HepG2 (cell line): Measurements from ENCODE around the gene ABCC5. TPM values are rescaled to one million over a fixed set of nuclear protein-coding genes. Genes with fewer than 3 reads are reported as not detected.
A peak's percentile ranks its signal among the peaks of the same experiment; 100 is the strongest.

Experiments
- ASH2L ChIP-seq: fragments of 300-600, 200-600 bp; sonication (generic); IDR thresholded peaks from 2 replicates; pipeline ENCODE4 v1.7.0; 2017; ENCODE audit warnings: low read depth, mild to moderate bottlenecking, moderate library complexity, mixed read lengths, low read length; ENCODE audit not compliant: insufficient read length
- CREBL2 ChIP-seq: sonication (generic); formaldehyde crosslinking; IDR thresholded peaks from 2 replicates; pipeline ENCODE4 v1.8.1; 2023; ENCODE audit warnings: missing genetic modification reagents, mild to moderate bottlenecking, borderline replicate concordance
- CSRNP1 ChIP-seq: sonication (generic); formaldehyde crosslinking; IDR thresholded peaks from 2 replicates; pipeline ENCODE4 v1.8.1; 2023; ENCODE audit warnings: mild to moderate bottlenecking, missing genetic modification reagents
- EP300 ChIP-seq, 3 experiments: sonication (generic) in 1 of 3; formaldehyde crosslinking in 1 of 3; IDR thresholded peaks; 2 replicates each; pipeline versions ENCODE4 v1.5.1 to v1.6.1; 2011 to 2020; ENCODE audit warnings: low read depth in 2 of 3, low read length in 2 of 3, borderline replicate concordance in 1 of 3, improper control_type of control experiment in 1 of 3, mild to moderate bottlenecking in 1 of 3, missing genetic modification reagents in 1 of 3, moderate library complexity in 1 of 3
- FOSL1 ChIP-seq: sonication (generic); formaldehyde crosslinking; IDR thresholded peaks from 2 replicates; pipeline ENCODE4 v1.9.0; 2021; ENCODE audit warnings: missing genetic modification reagents, borderline replicate concordance
- KAT7 ChIP-seq: IDR thresholded peaks from 2 replicates; pipeline ENCODE4 v1.6.1; 2018; ENCODE audit warnings: borderline replicate concordance, missing compliant biosample characterization
- NFATC3 ChIP-seq: sonication (generic); formaldehyde crosslinking; IDR thresholded peaks from 2 replicates; pipeline ENCODE4 v1.5.1; 2020; ENCODE audit warnings: mild to moderate bottlenecking, missing genetic modification reagents
- NFKB2 ChIP-seq: sonication (generic); formaldehyde crosslinking; IDR thresholded peaks from 2 replicates; pipeline ENCODE4 v1.4.0; 2020; ENCODE audit warnings: missing genetic modification reagents, borderline replicate concordance
- PAWR ChIP-seq: sonication (generic); formaldehyde crosslinking; IDR thresholded peaks from 2 replicates; pipeline ENCODE4 v1.4.0; 2020; ENCODE audit warnings: missing genetic modification reagents, mild to moderate bottlenecking, borderline replicate concordance
- PHF20 ChIP-seq: sonication (generic); formaldehyde crosslinking; IDR thresholded peaks from 2 replicates; pipeline ENCODE4 v1.5.0; 2020; ENCODE audit warnings: mild to moderate bottlenecking, missing genetic modification reagents
- PHF5A ChIP-seq: IDR thresholded peaks from one replicate; pipeline ENCODE4 v1.6.1; 2018; ENCODE audit warnings: low read depth, missing genetic modification reagents; ENCODE audit not compliant: unreplicated experiment
- POLR2A ChIP-seq, 2 experiments: IDR thresholded peaks; 2 replicates each; pipeline ENCODE4 v1.6.1; 2011; ENCODE audit warnings: low read depth in 2 of 2, low read length in 2 of 2, mild to moderate bottlenecking in 1 of 2, moderate library complexity in 1 of 2; ENCODE audit not compliant: insufficient read depth in 1 of 2
- ZIK1 ChIP-seq: sonication (generic); formaldehyde crosslinking; IDR thresholded peaks from 2 replicates; pipeline ENCODE4 v1.5.0; 2020; ENCODE audit warnings: mild to moderate bottlenecking, low read depth, missing genetic modification reagents, borderline replicate concordance
- ZNF10 ChIP-seq: sonication (generic); formaldehyde crosslinking; IDR thresholded peaks from 2 replicates; pipeline ENCODE4 v1.4.0; 2020; ENCODE audit warnings: mild to moderate bottlenecking, low read depth, missing genetic modification reagents, borderline replicate concordance
- ZNF20 ChIP-seq: sonication (generic); formaldehyde crosslinking; IDR thresholded peaks from 2 replicates; pipeline ENCODE4 v1.4.0; 2020; ENCODE audit warnings: mild to moderate bottlenecking, moderate library complexity, missing genetic modification reagents
- ZNF562 ChIP-seq: sonication (generic); formaldehyde crosslinking; IDR thresholded peaks from 2 replicates; pipeline ENCODE4 v1.8.0; 2022; ENCODE audit warnings: missing genetic modification reagents, borderline replicate concordance
- polyA plus RNA-seq, 8 experiments: library from polyadenylated mRNA; depleted of rRNA in 3 of 8; stranded (reverse) in 7 of 8; unstranded in 1 of 8; fragments of >200 nt; fragmentation: Illumina TruSeq in 4 of 8; extraction: Trizol in 4 of 8; gene quantifications; 2 replicates each; pipeline versions ENCODE4 v1.2.1 to v1.2.3, GENCODE V29; 2011 to 2016; ENCODE audit warnings: low read depth in 4 of 8, missing spikeins in 1 of 8, mixed read lengths in 1 of 8; ENCODE audit not compliant: insufficient read depth in 1 of 8
- total RNA-seq, 5 experiments: library from RNA; depleted of rRNA; stranded (reverse); fragments of >200 nt; fragmentation: Illumina TruSeq; extraction: Trizol; gene quantifications; 2 replicates each; pipeline ENCODE4 v1.2.3, GENCODE V29; 2016; ENCODE audit warnings: low read depth in 1 of 5
- TF ChIP-seq, protein P1 (sequence below), 2 experiments: sonication (generic) in 1 of 2; formaldehyde crosslinking in 1 of 2; IDR thresholded peaks; 2 replicates each; pipeline versions ENCODE4 v1.4.0 to v1.6.1; 2016 to 2020; ENCODE audit warnings: borderline replicate concordance in 1 of 2, low read depth in 1 of 2, mild to moderate bottlenecking in 1 of 2, missing genetic modification reagents in 1 of 2
- TF ChIP-seq, protein P2 (sequence below): sonication (generic); formaldehyde crosslinking; IDR thresholded peaks from 2 replicates; pipeline ENCODE4 v1.5.1; 2020; ENCODE audit warnings: mild to moderate bottlenecking, missing genetic modification reagents, borderline replicate concordance
- TF ChIP-seq, protein P3 (sequence below): sonication (generic); formaldehyde crosslinking; IDR thresholded peaks from 2 replicates; pipeline ENCODE4 v1.5.1; 2020; ENCODE audit warnings: missing genetic modification reagents, mild to moderate bottlenecking, borderline replicate concordance

Gene ABCC5
- total and polyA plus RNA-seq, 2 of the 13 experiments (the other 11 are each of a cell fraction or from before 2014, with no cell fraction given): 12.5 to 12.7 TPM

GRCh38 chr3:184017672-184018423 lies at the start of gene ABCC5 (continued):
- no peak for TF ChIP-seq FOSL1 (CRISPR knock-in tag)
- TF ChIP-seq CSRNP1 (CRISPR knock-in tag): peak; percentile 34; the same call in 1 of the 2 replicates
- TF ChIP-seq ZNF562 (CRISPR knock-in tag): no peak
- 0 out of 2 replicates have a peak, but pooled peaks have one; percentile 46 for TF ChIP-seq ZIK1
- TF ChIP-seq PHF5A (CRISPR knock-in tag): no peak
- no peak for TF ChIP-seq EP300 (IDR thresholded peaks at IDR 0.05; ENCODE audit: low read depth in 2 of 2, low read length in 2 of 2)
- 0 out of 2 replicates have a peak, but pooled peaks have one; percentile 6 for TF ChIP-seq EP300 (CRISPR knock-in tag; IDR thresholded peaks at IDR 0.05; ENCODE audit: borderline replicate concordance)
- TF ChIP-seq ZNF10: no peak
- TF ChIP-seq, protein P1, sequence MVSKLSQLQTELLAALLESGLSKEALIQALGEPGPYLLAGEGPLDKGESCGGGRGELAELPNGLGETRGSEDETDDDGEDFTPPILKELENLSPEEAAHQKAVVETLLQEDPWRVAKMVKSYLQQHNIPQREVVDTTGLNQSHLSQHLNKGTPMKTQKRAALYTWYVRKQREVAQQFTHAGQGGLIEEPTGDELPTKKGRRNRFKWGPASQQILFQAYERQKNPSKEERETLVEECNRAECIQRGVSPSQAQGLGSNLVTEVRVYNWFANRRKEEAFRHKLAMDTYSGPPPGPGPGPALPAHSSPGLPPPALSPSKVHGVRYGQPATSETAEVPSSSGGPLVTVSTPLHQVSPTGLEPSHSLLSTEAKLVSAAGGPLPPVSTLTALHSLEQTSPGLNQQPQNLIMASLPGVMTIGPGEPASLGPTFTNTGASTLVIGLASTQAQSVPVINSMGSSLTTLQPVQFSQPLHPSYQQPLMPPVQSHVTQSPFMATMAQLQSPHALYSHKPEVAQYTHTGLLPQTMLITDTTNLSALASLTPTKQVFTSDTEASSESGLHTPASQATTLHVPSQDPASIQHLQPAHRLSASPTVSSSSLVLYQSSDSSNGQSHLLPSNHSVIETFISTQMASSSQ (IDR thresholded peaks at IDR 0.05; ENCODE audit: low read depth): no peak
- TF ChIP-seq, protein P1 (CRISPR knock-in tag; IDR thresholded peaks at IDR 0.05; ENCODE audit: borderline replicate concordance): peak; percentile 24; the same call in 1 of the 2 replicates
- TF ChIP-seq PAWR (CRISPR knock-in tag): no peak
- TF ChIP-seq CREBL2 (CRISPR knock-in tag): no peak
- peak; percentile 59 for TF ChIP-seq ASH2L
- TF ChIP-seq, protein P2, sequence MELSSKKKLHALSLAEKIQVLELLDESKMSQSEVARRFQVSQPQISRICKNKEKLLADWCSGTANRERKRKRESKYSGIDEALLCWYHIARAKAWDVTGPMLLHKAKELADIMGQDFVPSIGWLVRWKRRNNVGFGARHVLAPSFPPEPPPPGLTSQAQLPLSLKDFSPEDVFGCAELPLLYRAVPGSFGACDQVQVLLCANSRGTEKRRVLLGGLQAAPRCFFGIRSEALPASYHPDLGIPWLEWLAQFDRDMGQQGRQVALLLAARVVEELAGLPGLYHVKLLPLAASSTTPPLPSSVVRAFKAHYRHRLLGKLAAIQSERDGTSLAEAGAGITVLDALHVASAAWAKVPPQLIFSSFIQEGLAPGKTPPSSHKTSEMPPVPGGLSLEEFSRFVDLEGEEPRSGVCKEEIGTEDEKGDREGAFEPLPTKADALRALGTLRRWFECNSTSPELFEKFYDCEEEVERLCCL: peak; percentile 27; the same call in 1 of the 2 replicates
- TF ChIP-seq, protein P3, sequence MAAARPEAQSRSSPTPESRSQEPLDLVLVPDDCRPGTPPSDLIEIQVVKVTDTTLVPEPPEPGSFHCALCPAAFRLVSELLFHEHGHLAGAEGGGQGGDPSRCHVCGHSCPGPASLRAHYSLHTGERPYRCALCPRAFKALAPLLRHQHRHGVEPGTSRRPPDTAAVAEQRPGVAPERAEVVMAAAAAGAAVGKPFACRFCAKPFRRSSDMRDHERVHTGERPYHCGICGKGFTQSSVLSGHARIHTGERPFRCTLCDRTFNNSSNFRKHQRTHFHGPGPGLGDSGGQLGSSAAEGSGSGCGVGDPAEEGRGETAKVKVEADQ (CRISPR knock-in tag): no peak
- TF ChIP-seq POLR2A (IDR thresholded peaks at IDR 0.05; ENCODE audit: insufficient read depth in 1 of 2, low read depth in 2 of 2, low read length in 2 of 2): peak; percentile 31 to 89; a peak in 2 of 4 replicates
- no peak for TF ChIP-seq KAT7 (CRISPR knock-in tag)
- TF ChIP-seq PHF20 (CRISPR knock-in tag): peak; percentile 38
- TF ChIP-seq NFKB2 (CRISPR knock-in tag): 0 out of 2 replicates have a peak, but pooled peaks have one; percentile 50
- TF ChIP-seq NFATC3 (CRISPR knock-in tag): no peak
- no peak for TF ChIP-seq ZNF20 (CRISPR knock-in tag)
